IMR-90 (cell line): ENCODE measurements around the gene MYO3B. TPM values are rescaled to one million over a fixed set of nuclear protein-coding genes. Genes with fewer than 3 reads are reported as not detected.

ENCODE experiments used
- ATAC-seq: fragments of 200-7000 bp; cut with Tn5 transposase; 2 replicates; pipeline ENCODE4 v1.9.1; 2020; ENCODE audit warnings: low read depth, mild to moderate bottlenecking, moderate library complexity
- BruUV-seq: library from RNA; stranded (reverse); fragments of 400-500 nt; replicated peaks from 2 replicates; lab custom pipeline; 2021; lab: Mats Ljungman, UMichigan
- CTCF ChIA-PET: fragments of 300-600 bp; formaldehyde crosslinking; extraction: SDS; loops from one replicate; lab custom pipeline; 2021; ENCODE audit warnings: antibody characterized with exemption; lab: Yijun Ruan, JAX
- POLR2A ChIA-PET: fragments of 300-600 bp; sonication (Branson Sonifier 250); formaldehyde crosslinking; loops from one replicate; lab custom pipeline; 2022; ENCODE audit warnings: antibody characterized with exemption; ENCODE audit not compliant: unreplicated experiment; lab: Charles Lee
- DNase-seq: peaks from one replicate; pipeline ENCODE4 v3.0.0; 2013
- H2AFZ ChIP-seq: replicated peaks from 2 replicates; pipeline ENCODE3; 2013; ENCODE audit warnings: low read length, mild to moderate bottlenecking; ENCODE audit not compliant: poor library complexity
- H2AK5ac ChIP-seq: 2 replicates; pipeline ENCODE4 v1.6.1; 2013; ENCODE audit warnings: low read depth, low read length, inconsistent platforms
- H2AK9ac ChIP-seq: replicated peaks from 2 replicates; pipeline ENCODE3; 2013; ENCODE audit warnings: mild to moderate bottlenecking, low read depth, low read length, moderate library complexity; ENCODE audit not compliant: poor library complexity
- H2BK120ac ChIP-seq: 2 replicates; pipeline ENCODE4 v1.6.1; 2013; ENCODE audit warnings: low read depth, low read length, inconsistent platforms
- H2BK15ac ChIP-seq: 3 replicates; pipeline ENCODE4 v1.6.1; 2013; ENCODE audit warnings: low read depth, low read length, inconsistent platforms
- H2BK20ac ChIP-seq: 2 replicates; pipeline ENCODE4 v1.6.1; 2013; ENCODE audit warnings: low read depth, mild to moderate bottlenecking, inconsistent platforms, low read length, moderate library complexity
- H2BK5ac ChIP-seq: 2 replicates; pipeline ENCODE4 v1.6.1; 2013; ENCODE audit warnings: mild to moderate bottlenecking, low read depth, low read length, inconsistent platforms; ENCODE audit not compliant: poor library complexity, severe bottlenecking
- H3K14ac ChIP-seq: replicated peaks from 2 replicates; pipeline ENCODE4 v1.6.1; 2013; ENCODE audit warnings: low read depth, low read length, inconsistent platforms
- H3K18ac ChIP-seq: 2 replicates; pipeline ENCODE4 v1.6.1; 2013; ENCODE audit warnings: low read depth, low read length, control low read depth
- H3K23ac ChIP-seq: 2 replicates; pipeline ENCODE4 v1.6.1; 2013; ENCODE audit warnings: low read depth, low read length, inconsistent platforms
- H3K27ac ChIP-seq: 2 replicates; pipeline ENCODE4 v1.5.1; 2013; ENCODE audit warnings: mild to moderate bottlenecking, control low read depth, low read length; ENCODE audit not compliant: insufficient read depth
- H3K27me3 ChIP-seq: 2 replicates; pipeline ENCODE4 v1.6.1; 2013; ENCODE audit warnings: low read length; ENCODE audit not compliant: control insufficient read depth, insufficient read depth
- H3K36me3 ChIP-seq: 2 replicates; pipeline ENCODE4 v1.6.1; 2013; ENCODE audit warnings: low read length, mixed read lengths; ENCODE audit not compliant: control insufficient read depth, insufficient read depth
- H3K4ac ChIP-seq: 2 replicates; pipeline ENCODE4 v1.6.1; 2013; ENCODE audit warnings: low read depth, low read length, inconsistent platforms
- H3K4me1 ChIP-seq: 2 replicates; pipeline ENCODE4 v1.6.1; 2013; ENCODE audit warnings: low read length, mixed read lengths; ENCODE audit not compliant: control insufficient read depth, insufficient read depth
- H3K4me2 ChIP-seq: 2 replicates; pipeline ENCODE4 v1.6.1; 2013; ENCODE audit warnings: low read depth, mild to moderate bottlenecking, control low read depth, low read length, moderate library complexity
- H3K4me3 ChIP-seq: 2 replicates; pipeline ENCODE4 v1.5.1; 2013; ENCODE audit warnings: low read depth, mild to moderate bottlenecking, control low read depth, low read length, moderate library complexity; ENCODE audit not compliant: insufficient read depth
- H3K56ac ChIP-seq: 2 replicates; pipeline ENCODE4 v1.6.1; 2013; ENCODE audit warnings: low read length, inconsistent platforms; ENCODE audit not compliant: insufficient read depth; ENCODE audit errors: extremely low read depth
- H3K79me1 ChIP-seq, 2 experiments: 2 replicates each; pipeline ENCODE4 v1.6.1; 2013; ENCODE audit warnings: low read length in 2 of 2, inconsistent platforms in 1 of 2, low read depth in 1 of 2
- H3K9ac ChIP-seq: 2 replicates; pipeline ENCODE4 v1.6.1; 2013; ENCODE audit warnings: low read depth, low read length, control low read depth
- H3K9me1 ChIP-seq: 2 replicates; pipeline ENCODE4 v1.6.1; 2013; ENCODE audit warnings: low read length, inconsistent platforms; ENCODE audit not compliant: insufficient read depth
- H3K9me3 ChIP-seq: 2 replicates; pipeline ENCODE4 v1.6.1; 2013; ENCODE audit warnings: low read length; ENCODE audit not compliant: control insufficient read depth, insufficient read depth
- H4K20me1 ChIP-seq: 2 replicates; pipeline ENCODE4 v1.6.1; 2013; ENCODE audit warnings: low read length, inconsistent platforms; ENCODE audit not compliant: insufficient read depth
- H4K5ac ChIP-seq: 2 replicates; pipeline ENCODE4 v1.6.1; 2013; ENCODE audit warnings: mild to moderate bottlenecking, low read depth, low read length, control low read depth
- H4K8ac ChIP-seq, 2 experiments: 2 replicates each; pipeline ENCODE4 v1.6.1; 2013; ENCODE audit warnings: low read depth in 2 of 2, low read length in 2 of 2, control low read depth in 1 of 2, inconsistent platforms in 1 of 2
- H4K91ac ChIP-seq: 2 replicates; pipeline ENCODE4 v1.6.1; 2013; ENCODE audit warnings: low read depth, low read length, inconsistent platforms; ENCODE audit not compliant: insufficient read depth
- BHLHE40 ChIP-seq: fragments of 150-350 bp; IDR thresholded peaks from 2 replicates; pipeline ENCODE4 v1.6.1; 2016; ENCODE audit warnings: mild to moderate bottlenecking, low read depth, low read length
- CHD1 ChIP-seq: IDR thresholded peaks from 2 replicates; pipeline ENCODE4 v1.6.1; 2012; ENCODE audit warnings: low read depth, low read length, improper control_type of control experiment
- CTCF ChIP-seq: conservative IDR thresholded peaks from 2 replicates; pipeline ENCODE4 v1.5.1; 2012; ENCODE audit warnings: mild to moderate bottlenecking, low read depth, low read length, improper control_type of control experiment
- FOS ChIP-seq: fragments of 150-350 bp; IDR thresholded peaks from 2 replicates; pipeline ENCODE4 v1.6.1; 2016; ENCODE audit warnings: low read depth, low read length
- MAFK ChIP-seq: IDR thresholded peaks from 2 replicates; pipeline ENCODE4 v1.6.1; 2012; ENCODE audit warnings: low read depth, low read length, improper control_type of control experiment
- MAZ ChIP-seq: IDR thresholded peaks from 2 replicates; pipeline ENCODE4 v1.6.1; 2012; ENCODE audit warnings: low read depth, mild to moderate bottlenecking, low read length, improper control_type of control experiment, moderate library complexity, borderline replicate concordance
- MXI1 ChIP-seq: IDR thresholded peaks from 2 replicates; pipeline ENCODE4 v1.6.1; 2012; ENCODE audit warnings: low read depth, mild to moderate bottlenecking, low read length, moderate library complexity, borderline replicate concordance
- NFE2L2 ChIP-seq: fragments of 150-350 bp; IDR thresholded peaks from 2 replicates; pipeline ENCODE4 v1.6.1; 2016; ENCODE audit warnings: low read depth, mild to moderate bottlenecking, low read length
- POLR2A ChIP-seq: IDR thresholded peaks from 2 replicates; pipeline ENCODE4 v1.6.1; 2012; ENCODE audit warnings: mild to moderate bottlenecking, low read depth, low read length
- RAD21 ChIP-seq: IDR thresholded peaks from 2 replicates; pipeline ENCODE4 v1.6.1; 2012; ENCODE audit warnings: low read length, improper control_type of control experiment
- RCOR1 ChIP-seq: IDR thresholded peaks from 2 replicates; pipeline ENCODE4 v1.6.1; 2012; ENCODE audit warnings: mild to moderate bottlenecking, low read length, improper control_type of control experiment; ENCODE audit not compliant: insufficient replicate concordance
- RFX5 ChIP-seq: IDR thresholded peaks from 2 replicates; pipeline ENCODE4 v1.8.0; 2012; ENCODE audit warnings: low read depth, mild to moderate bottlenecking, low read length, moderate library complexity
- WGBS, 2 experiments: methylation state at CpG; one replicate each; pipeline versions ENCODE4 v1.1.5 to v1.1.7; 2013; ENCODE audit warnings: missing lambda C conversion rate in 2 of 2; ENCODE audit not compliant: insufficient read length in 1 of 2; ENCODE audit errors: extremely low coverage in 2 of 2; 5-methylcytosine and 5-hydroxymethylcytosine counted together
- dilution Hi-C: fragments of 300-500 bp; cut with HindIII; formaldehyde crosslinking; loops from one replicate; pipeline ENCODE4 v1.14.3; 2018; ENCODE audit warnings: low sequenced_read_pairs; ENCODE audit not compliant: unreplicated experiment
- in situ Hi-C: fragments of 300-500 bp; cut with MboI; formaldehyde crosslinking; loops from 3 replicates; pipeline ENCODE4 v1.14.3; 2019; ENCODE audit warnings: low sequenced_read_pairs, inconsistent platforms, mixed read lengths
- intact Hi-C: fragments of 100-400 bp; cut with micrococcal nuclease; formaldehyde crosslinking; loops from 2 replicates; pipeline ENCODE4 v1.10.0; 2022
- polyA plus RNA-seq, 3 experiments: library from polyadenylated mRNA; depleted of rRNA; stranded (reverse); fragments of >200 nt; gene quantifications; 2 replicates each; pipeline ENCODE4 v1.2.3, GENCODE V29; 2012; ENCODE audit warnings: low replicate concordance in 1 of 3
- total RNA-seq: library from RNA; depleted of rRNA; stranded (reverse); fragments of >200 nt; gene quantifications from 2 replicates; pipeline ENCODE4 v1.2.3, GENCODE V29; 2012

Gene MYO3B
- total and polyA plus RNA-seq, 2 of the 4 experiments (the other 2 are of a cell fraction) = 0.02 TPM; not detected in 1

GRCh38 chr2:170578606-170579005, 400.7 kb downstream of the MYO3B start:
- Histone ChIP-seq H3K27ac (no peak overlapping the region), H2BK120ac (no peak overlapping the region), H4K8ac (no peak overlapping the region), H4K91ac (no peak overlapping the region), H4K20me1 (no peaks in the 10 kb centered on the region), H3K56ac (no peak overlapping the region), H2BK15ac (no peak overlapping the region), H3K4ac (no peak overlapping the region), H2AFZ (no peak overlapping the region), H2BK5ac (no peak overlapping the region), H2AK5ac (no peak overlapping the region), H3K36me3 (no peaks in the 10 kb centered on the region), H4K5ac (no peak overlapping the region), H3K27me3 (no peaks in the 10 kb centered on the region; the same call in 1 of the 2 replicates), H3K79me1 (no peaks in the 10 kb centered on the region), H3K4me3 (no peak overlapping the region), H3K14ac (no peak overlapping the region), H3K9me3 (no peaks in the 10 kb centered on the region), H3K4me1 (no peaks in the 10 kb centered on the region), H2AK9ac (no peak overlapping the region), H3K18ac (no peak overlapping the region), H2BK20ac (no peak overlapping the region), H3K4me2 (no peak overlapping the region), H3K9me1 (no peaks in the 10 kb centered on the region), H3K23ac (no peak overlapping the region), H3K9ac (no peak overlapping the region)
- no peak for ATAC-seq
- no TSS peak for BruUV-seq
- intact Hi-C loops = no loop called here
- 20% methylated on average over 1 of the region's 10 CpGs; no CpG with 5 or more reads in 1 of the 2 experiments for WGBS, 2 experiments
- CTCF ChIA-PET = no interaction called here
- DNase-seq = no peak
- POLR2A ChIA-PET = no interaction called here
- TF ChIP-seq RFX5 (no peak), MXI1 (no peak), RAD21 (no peak), MAZ (no peak), CTCF (no peak), NFE2L2 (no peak), BHLHE40 (no peak), RCOR1 (no peak), POLR2A (no peak), CHD1 (no peak), FOS (no peak), MAFK (no peak)
- in situ Hi-C loops = no loop called here
- dilution Hi-C loops = no loop called here
